HepG2 (cell line): ENCODE data around the gene SHISAL1. TPM values are rescaled to one million over a fixed set of nuclear protein-coding genes. Genes with fewer than 3 reads are reported as not detected.

Experiments used
- ATAC-seq: fragments of 200-7000 bp; cut with Tn5 transposase; 3 replicates; pipeline ENCODE4 v1.9.1; 2020; ENCODE audit warnings: mild to moderate bottlenecking, moderate library complexity
- BruUV-seq: library from RNA; stranded (reverse); fragments of 400-500 nt; replicated peaks from 2 replicates; lab custom pipeline; 2021; lab: Mats Ljungman, UMichigan
- CTCF ChIA-PET: fragments of 300-600 bp; formaldehyde crosslinking; extraction: SDS; loops from one replicate; lab custom pipeline; 2021; ENCODE audit warnings: low total read pairs, inconsistent platforms, low intra/inter-chr PET ratio; lab: Yijun Ruan, JAX
- POLR2A ChIA-PET: fragments of 350-600 bp; sonication (Branson Sonifier 250); formaldehyde crosslinking; loops from one replicate; lab custom pipeline; 2020; ENCODE audit warnings: antibody characterized with exemption, inconsistent platforms; lab: Yijun Ruan, JAX
- DNase-seq: peaks from one replicate; pipeline ENCODE4 v3.0.0-alpha.2; 2015; ENCODE audit warnings: low spot score
- FAIRE-seq: peaks from 3 replicates; lab custom pipeline; 2011; peaks lifted over from hg19 to GRCh38; lab: Jason Lieb, UNC
- H2AFZ ChIP-seq: one replicate; pipeline ENCODE4 v1.6.1; 2011; ENCODE audit warnings: low read length, inconsistent platforms
- H3K27ac ChIP-seq: fragments of 300-600 bp; 3 replicates; pipeline ENCODE4 v1.8.0; 2011; ENCODE audit warnings: mixed run types, mild to moderate bottlenecking, mixed read lengths, low read length, inconsistent platforms; ENCODE audit not compliant: insufficient read depth; ENCODE audit errors: extremely low read length
- H3K27me3 ChIP-seq, 2 experiments: fragments of 200-600 bp in 1 of 2; 2 replicates in 1 of 2; 3 replicates in 1 of 2; pipeline versions ENCODE4 v1.6.0 to v1.8.0; 2011; ENCODE audit warnings: low read length in 2 of 2, mild to moderate bottlenecking in 2 of 2, moderate library complexity in 2 of 2, inconsistent platforms in 1 of 2; ENCODE audit not compliant: insufficient read depth in 2 of 2, control insufficient read depth in 1 of 2
- H3K36me3 ChIP-seq, 2 experiments: fragments of 200-600 bp in 1 of 2; replicated peaks in 1 of 2; 2 replicates in 1 of 2; 3 replicates in 1 of 2; pipeline versions ENCODE4 v1.5.1 to v1.8.0; 2011; ENCODE audit warnings: low read length in 2 of 2, inconsistent platforms in 1 of 2; ENCODE audit not compliant: insufficient read depth in 2 of 2, control insufficient read depth in 1 of 2
- H3K4me1 ChIP-seq: 2 replicates; pipeline ENCODE4 v1.5.1; 2012; ENCODE audit warnings: low read length, inconsistent platforms; ENCODE audit not compliant: insufficient read depth
- H3K4me2 ChIP-seq: 2 replicates; pipeline ENCODE4 v1.6.0; 2011; ENCODE audit warnings: low read depth, low read length, inconsistent platforms
- H3K4me3 ChIP-seq, 3 experiments: fragments of 200-600 bp in 1 of 3; sonication (generic), shearing (Covaris generic) in 1 of 3; replicated peaks in 1 of 3; 2 replicates each; pipeline ENCODE4 v1.5.1; 2011 to 2016; ENCODE audit warnings: low read length in 3 of 3, inconsistent platforms in 2 of 3, low read depth in 2 of 3, mild to moderate bottlenecking in 2 of 3, control low read depth in 1 of 3, mixed read lengths in 1 of 3; ENCODE audit not compliant: insufficient read depth in 1 of 3
- H3K79me2 ChIP-seq: one replicate; pipeline ENCODE4 v1.6.1; 2011; ENCODE audit warnings: low read length, inconsistent platforms; ENCODE audit not compliant: insufficient read depth
- H3K9ac ChIP-seq: 2 replicates; pipeline ENCODE4 v1.6.0; 2011; ENCODE audit warnings: mild to moderate bottlenecking, low read depth, low read length, inconsistent platforms; ENCODE audit not compliant: insufficient read depth
- H3K9me3 ChIP-seq: 2 replicates; pipeline ENCODE4 v1.5.1; 2012; ENCODE audit warnings: mild to moderate bottlenecking, low read length
- H4K20me1 ChIP-seq: 2 replicates; pipeline ENCODE4 v1.6.0; 2011; ENCODE audit warnings: inconsistent platforms, mild to moderate bottlenecking, low read length, moderate library complexity; ENCODE audit not compliant: insufficient read depth
- ELF1 ChIP-seq: sonication (generic); formaldehyde crosslinking; IDR thresholded peaks from 2 replicates; pipeline ENCODE4 v1.4.0; 2020; ENCODE audit warnings: missing genetic modification reagents
- FOXA1 ChIP-seq, 2 experiments: fragments of 450-650 bp in 1 of 2; sonication (generic) in 1 of 2; formaldehyde crosslinking in 1 of 2; IDR thresholded peaks; 2 replicates each; pipeline versions ENCODE4 v1.4.0 to v1.6.1; 2016 to 2020; ENCODE audit warnings: missing genetic modification reagents in 1 of 2
- GATAD1 ChIP-seq: IDR thresholded peaks from 2 replicates; pipeline ENCODE4 v1.6.1; 2016; ENCODE audit warnings: missing genetic modification reagents, missing compliant biosample characterization
- MEF2D ChIP-seq: sonication (generic); formaldehyde crosslinking; IDR thresholded peaks from 2 replicates; pipeline ENCODE4 v1.5.1; 2020; ENCODE audit warnings: mild to moderate bottlenecking, missing genetic modification reagents
- MTERF4 ChIP-seq: sonication (generic); formaldehyde crosslinking; IDR thresholded peaks from 2 replicates; pipeline ENCODE4 v1.8.0; 2023; ENCODE audit warnings: mild to moderate bottlenecking, missing genetic modification reagents
- NR3C1 ChIP-seq: sonication (generic); formaldehyde crosslinking; IDR thresholded peaks from 2 replicates; pipeline ENCODE4 v1.4.0; 2020; ENCODE audit warnings: missing genetic modification reagents
- SMAD3 ChIP-seq: sonication (generic); formaldehyde crosslinking; IDR thresholded peaks from 2 replicates; pipeline ENCODE4 v1.4.0; 2020; ENCODE audit warnings: missing genetic modification reagents
- TEF ChIP-seq: sonication (generic); formaldehyde crosslinking; IDR thresholded peaks from 2 replicates; pipeline ENCODE4 v1.5.0; 2020; ENCODE audit warnings: missing genetic modification reagents
- YEATS4 ChIP-seq: sonication (generic); formaldehyde crosslinking; IDR thresholded peaks from 2 replicates; pipeline ENCODE4 v1.4.0; 2020; ENCODE audit warnings: missing genetic modification reagents, borderline replicate concordance
- ZKSCAN1 ChIP-seq: fragments of 150-350 bp; IDR thresholded peaks from 2 replicates; pipeline ENCODE4 v1.6.1; 2014; ENCODE audit warnings: low read length
- ZNF234 ChIP-seq: sonication (generic); formaldehyde crosslinking; conservative IDR thresholded peaks from 2 replicates; pipeline ENCODE4 v1.5.1; 2020; ENCODE audit warnings: mild to moderate bottlenecking, missing genetic modification reagents
- ZNF558 ChIP-seq: sonication (generic); formaldehyde crosslinking; IDR thresholded peaks from 2 replicates; pipeline ENCODE4 v1.9.0; 2022; ENCODE audit warnings: mild to moderate bottlenecking, missing genetic modification reagents, borderline replicate concordance
- ZNF629 ChIP-seq: sonication (generic); formaldehyde crosslinking; conservative IDR thresholded peaks from 2 replicates; pipeline ENCODE4 v1.5.0; 2020; ENCODE audit warnings: missing genetic modification reagents
- WGBS: methylation state at CpG from one replicate; pipeline ENCODE4 v1.1.6; 2017; ENCODE audit warnings: low lambda C conversion rate; 5-methylcytosine and 5-hydroxymethylcytosine counted together
- in situ Hi-C: cut with HindIII; loops from 2 replicates; pipeline ENCODE4 v1.10.0; 2017; ENCODE audit warnings: low pct_unique_long_range_greater_than_20kb; ENCODE audit not compliant: extremely low pct_ligation_motif_present
- intact Hi-C: fragments of 100-400 bp; cut with micrococcal nuclease; formaldehyde crosslinking; loops from one replicate; pipeline ENCODE4 v1.10.0; 2022; ENCODE audit not compliant: unreplicated experiment
- polyA plus RNA-seq, 8 experiments: library from polyadenylated mRNA; depleted of rRNA in 3 of 8; stranded (reverse) in 7 of 8; unstranded in 1 of 8; fragments of >200 nt; fragmentation: Illumina TruSeq in 4 of 8; extraction: Trizol in 4 of 8; gene quantifications; 2 replicates each; pipeline versions ENCODE4 v1.2.1 to v1.2.3, GENCODE V29; 2011 to 2016; ENCODE audit warnings: low read depth in 4 of 8, missing spikeins in 1 of 8, mixed read lengths in 1 of 8; ENCODE audit not compliant: insufficient read depth in 1 of 8
- total RNA-seq, 5 experiments: library from RNA; depleted of rRNA; stranded (reverse); fragments of >200 nt; fragmentation: Illumina TruSeq; extraction: Trizol; gene quantifications; 2 replicates each; pipeline ENCODE4 v1.2.3, GENCODE V29; 2016; ENCODE audit warnings: low read depth in 1 of 5

SHISAL1 gene
- total and polyA plus RNA-seq, 2 of the 13 experiments (the other 11 are each of a cell fraction or from before 2014, with no cell fraction given) = not detected

- ChIA-PET POLR2A (no interaction called here), CTCF (no interaction called here)
- Histone ChIP-seq H3K9me3 (no peaks in the 10 kb centered on the region), H4K20me1 (no peaks in the 10 kb centered on the region), H3K4me1 (no peaks in the 10 kb centered on the region), H3K9ac (no peak overlapping the region), H2AFZ (no peak overlapping the region), H3K4me2 (no peak overlapping the region), H3K27me3 (peaks cover 3 to 35% of the 10 kb centered on the region in 2 experiments; a peak in 4 of 5 replicates), H3K4me3 (no peak overlapping the region), H3K27ac (no peak overlapping the region), H3K36me3 (no peaks in the 10 kb centered on the region), H3K79me2 (no peaks in the 10 kb centered on the region)
- BruUV-seq = no TSS peak
- 10% methylated on average over 8 of the region's 13 CpGs for WGBS
- in situ Hi-C loops (no loop called here), intact Hi-C loops (no loop called here)
- ATAC-seq = no peak
- TF ChIP-seq GATAD1 (no peak), ZNF629 (CRISPR knock-in tag) (no peak), TEF (CRISPR knock-in tag) (no peak), FOXA1 (IDR thresholded peaks at IDR 0.05) (no peak), FOXA1 (CRISPR knock-in tag; IDR thresholded peaks at IDR 0.05) (no peak), ZKSCAN1 (no peak), SMAD3 (CRISPR knock-in tag) (no peak), ZNF234 (no peak), MEF2D (no peak), ZNF558 (CRISPR knock-in tag) (no peak), ELF1 (CRISPR knock-in tag) (no peak), YEATS4 (CRISPR knock-in tag) (no peak), NR3C1 (CRISPR knock-in tag) (no peak), MTERF4 (CRISPR knock-in tag) (no peak)
- DNase-seq = no peak
- no peak for FAIRE-seq
These were observed 24.9 kb upstream of the SHISAL1 start for GRCh38 chr22:44337678-44338004.
